ENCODE results near the gene RNF213. TPM values are rescaled to one million over a fixed set of nuclear protein-coding genes. Genes with fewer than 3 reads are reported as not detected.

The RNF213 gene
- total RNA-seq, 1 experiment from 2014 or later = 71.4 TPM

DNA sequence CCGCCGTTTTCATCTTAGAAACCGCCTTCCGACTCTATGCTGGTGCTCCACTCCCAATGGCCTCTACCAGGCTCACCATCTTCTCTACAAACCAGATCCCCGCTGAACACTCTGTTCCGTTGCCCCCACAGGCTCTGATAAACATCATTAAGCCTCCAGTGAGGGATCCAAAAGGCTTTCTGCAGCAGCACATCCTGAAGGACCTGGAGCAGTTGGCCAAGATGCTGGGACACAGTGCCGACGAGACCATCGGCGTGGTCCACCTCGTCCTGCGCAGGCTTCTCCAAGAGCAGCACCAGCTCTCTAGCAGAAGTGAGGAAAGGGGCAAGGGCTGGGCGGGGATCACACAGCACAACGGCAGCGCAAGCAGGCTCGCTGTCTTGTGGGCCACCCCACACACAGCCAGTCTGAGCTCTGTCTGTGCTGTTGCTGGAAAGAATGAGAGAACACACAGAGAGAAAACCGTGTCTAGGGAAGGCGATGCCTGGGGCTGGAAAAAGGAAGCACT, 120.8 kb downstream of the RNF213 start:
- Histone ChIP-seq H3K4me3 (ENCODE audit: low read length) (no peak overlapping the region), H3K9me2 (replicated peaks; ENCODE audit: low read length) (no peaks in the 10 kb centered on the region), H3K27me3 (ENCODE audit: low read length) (no peaks in the 10 kb centered on the region), H3K4me2 (ENCODE audit: low read length) (no peak overlapping the region), H3K27ac (ENCODE audit: low read length) (no peak overlapping the region), H3K79me2 (ENCODE audit: low read length) (no peaks in the 10 kb centered on the region), H3F3A (ENCODE audit: low read length, unreplicated experiment) (no peaks in the 10 kb centered on the region), H4K20me1 (ENCODE audit: low read length) (no peaks in the 10 kb centered on the region), H2AFZ (ENCODE audit: low read length) (no peak overlapping the region), H3K9ac (ENCODE audit: low read length) (no peak overlapping the region), H3K4me1 (ENCODE audit: insufficient read depth, low read length) (no peaks in the 10 kb centered on the region), H3K9me3 (ENCODE audit: low read length) (no peaks in the 10 kb centered on the region), H3K36me3 (ENCODE audit: low read depth, low read length) (peaks cover 67% of the 10 kb centered on the region)
- no peak for DNase-seq
- no peak for TF ChIP-seq EZH2phosphoT487 (IDR thresholded peaks at IDR 0.05; ENCODE audit: borderline replicate concordance, low read length)
- ChIA-PET CTCF (no interaction called here), POLR2A (ENCODE audit: unreplicated experiment) (no interaction called here)
- BruUV-seq (replicated peaks) = no TSS peak
- no peak for ATAC-seq
- intact Hi-C loops (cut with micrococcal nuclease) = no loop called here

DNA sequence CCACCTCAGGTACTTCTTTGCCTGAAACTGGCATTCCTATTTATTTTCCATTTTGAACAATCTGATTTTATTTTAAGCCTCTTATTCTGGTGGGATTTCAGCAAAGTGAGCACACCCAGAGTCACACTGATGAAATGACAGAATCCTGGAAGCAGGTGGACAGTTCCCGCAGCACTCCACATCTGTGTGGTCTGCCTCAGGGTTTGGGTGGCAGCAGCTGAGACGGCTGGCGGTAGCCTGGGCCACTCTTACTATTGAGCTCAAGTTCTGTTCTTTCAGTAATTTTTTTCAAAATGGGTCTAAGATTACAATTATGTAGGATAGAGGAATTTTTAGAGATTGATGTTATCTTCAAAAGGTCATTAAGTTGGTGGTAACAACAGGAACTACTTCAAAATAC, 121.8 kb downstream of the RNF213 start:
- Histone ChIP-seq H3K9me3 (ENCODE audit: low read length) (no peaks in the 10 kb centered on the region), H3K27me3 (ENCODE audit: low read length) (no peaks in the 10 kb centered on the region), H3K36me3 (ENCODE audit: low read depth, low read length) (peaks cover 58% of the 10 kb centered on the region; the same call in 1 of the 2 replicates), H3K9ac (ENCODE audit: low read length) (no peak overlapping the region), H3K27ac (ENCODE audit: low read length) (no peak overlapping the region), H2AFZ (ENCODE audit: low read length) (no peak overlapping the region), H3K4me1 (ENCODE audit: insufficient read depth, low read length) (no peaks in the 10 kb centered on the region), H4K20me1 (ENCODE audit: low read length) (no peaks in the 10 kb centered on the region), H3K79me2 (ENCODE audit: low read length) (no peaks in the 10 kb centered on the region), H3K4me3 (ENCODE audit: low read length) (no peak overlapping the region), H3K9me2 (replicated peaks; ENCODE audit: low read length) (no peaks in the 10 kb centered on the region), H3K4me2 (ENCODE audit: low read length) (no peak overlapping the region), H3F3A (ENCODE audit: low read length, unreplicated experiment) (no peaks in the 10 kb centered on the region)
- ChIA-PET CTCF (no interaction called here), POLR2A (ENCODE audit: unreplicated experiment) (no interaction called here)
- TF ChIP-seq EZH2phosphoT487 (IDR thresholded peaks at IDR 0.05; ENCODE audit: borderline replicate concordance, low read length) = no peak
- TF ChIP-seq EZH2 (IDR thresholded peaks at IDR 0.05; ENCODE audit: low read length, unreplicated experiment) = no peak
- TF ChIP-seq, protein P1, sequence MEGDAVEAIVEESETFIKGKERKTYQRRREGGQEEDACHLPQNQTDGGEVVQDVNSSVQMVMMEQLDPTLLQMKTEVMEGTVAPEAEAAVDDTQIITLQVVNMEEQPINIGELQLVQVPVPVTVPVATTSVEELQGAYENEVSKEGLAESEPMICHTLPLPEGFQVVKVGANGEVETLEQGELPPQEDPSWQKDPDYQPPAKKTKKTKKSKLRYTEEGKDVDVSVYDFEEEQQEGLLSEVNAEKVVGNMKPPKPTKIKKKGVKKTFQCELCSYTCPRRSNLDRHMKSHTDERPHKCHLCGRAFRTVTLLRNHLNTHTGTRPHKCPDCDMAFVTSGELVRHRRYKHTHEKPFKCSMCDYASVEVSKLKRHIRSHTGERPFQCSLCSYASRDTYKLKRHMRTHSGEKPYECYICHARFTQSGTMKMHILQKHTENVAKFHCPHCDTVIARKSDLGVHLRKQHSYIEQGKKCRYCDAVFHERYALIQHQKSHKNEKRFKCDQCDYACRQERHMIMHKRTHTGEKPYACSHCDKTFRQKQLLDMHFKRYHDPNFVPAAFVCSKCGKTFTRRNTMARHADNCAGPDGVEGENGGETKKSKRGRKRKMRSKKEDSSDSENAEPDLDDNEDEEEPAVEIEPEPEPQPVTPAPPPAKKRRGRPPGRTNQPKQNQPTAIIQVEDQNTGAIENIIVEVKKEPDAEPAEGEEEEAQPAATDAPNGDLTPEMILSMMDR (conservative IDR thresholded peaks at IDR 0.05; ENCODE audit: low read depth, low read length) = no peak
- DNase-seq (no peak), ATAC-seq (no peak)
- intact Hi-C loops (cut with micrococcal nuclease) = no loop called here
- BruUV-seq (replicated peaks) = no TSS peak

DNA sequence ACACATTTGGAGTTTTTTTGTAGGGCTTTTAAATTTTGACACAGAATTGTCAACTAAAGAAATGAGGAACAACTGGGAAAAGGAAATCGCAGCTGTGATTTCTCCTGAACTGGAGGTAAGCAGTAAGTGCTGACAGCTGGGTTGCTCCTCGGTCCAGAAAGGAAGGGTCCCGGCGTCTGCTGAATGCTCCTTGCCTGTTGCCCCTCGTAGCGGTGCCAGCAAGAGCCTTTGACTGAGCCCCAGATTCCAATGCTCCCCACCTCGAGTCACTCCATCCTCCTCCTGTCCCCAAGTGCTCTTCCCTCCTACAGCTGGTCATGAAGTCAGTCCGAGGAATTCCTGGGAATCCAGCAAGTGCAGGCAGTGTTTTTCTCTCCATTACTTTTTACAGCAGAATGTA, 122.3 kb downstream of the RNF213 start:
- ATAC-seq (no peak), DNase-seq (no peak)
- H3K9ac ChIP-seq (ENCODE audit: low read length) = no peak overlapping the region
- peaks cover 54% of the 10 kb centered on the region; the same call in 1 of the 2 replicates for H3K36me3 ChIP-seq (ENCODE audit: low read depth, low read length)
- intact Hi-C loops (cut with micrococcal nuclease) = no loop called here
- H3K79me2 ChIP-seq (ENCODE audit: low read length) = no peaks in the 10 kb centered on the region
- H3K4me3 ChIP-seq (ENCODE audit: low read length) = no peak overlapping the region
- no peaks in the 10 kb centered on the region for H3K27me3 ChIP-seq (ENCODE audit: low read length)
- H3K9me2 ChIP-seq (replicated peaks; ENCODE audit: low read length) = no peaks in the 10 kb centered on the region
- ChIA-PET CTCF (no interaction called here), POLR2A (ENCODE audit: unreplicated experiment) (no interaction called here)
- no TSS peak for BruUV-seq (replicated peaks)
- no peak overlapping the region for H2AFZ ChIP-seq (ENCODE audit: low read length)
- H4K20me1 ChIP-seq (ENCODE audit: low read length) = no peaks in the 10 kb centered on the region
- TF ChIP-seq, protein P1 (conservative IDR thresholded peaks at IDR 0.05; ENCODE audit: low read depth, low read length) = no peak
- TF ChIP-seq EZH2phosphoT487 (IDR thresholded peaks at IDR 0.05; ENCODE audit: borderline replicate concordance, low read length) = no peak
- no peak for TF ChIP-seq EZH2 (IDR thresholded peaks at IDR 0.05; ENCODE audit: low read length, unreplicated experiment)
- H3F3A ChIP-seq (ENCODE audit: low read length, unreplicated experiment) = no peaks in the 10 kb centered on the region
- H3K9me3 ChIP-seq (ENCODE audit: low read length) = no peaks in the 10 kb centered on the region
- no peaks in the 10 kb centered on the region for H3K4me1 ChIP-seq (ENCODE audit: insufficient read depth, low read length)
- no peak overlapping the region for H3K4me2 ChIP-seq (ENCODE audit: low read length)
- H3K27ac ChIP-seq (ENCODE audit: low read length) = no peak overlapping the region
